GM18505 (cell line): ENCODE results near the gene FREM2.

Experiments
- ATAC-seq: cut with Tn5 transposase; IDR thresholded peaks from one replicate; pipeline ENCODE4 v1.9.1; 2021; ENCODE audit not compliant: unreplicated experiment
- POLR2A ChIP-seq: IDR thresholded peaks from 4 replicates; pipeline ENCODE4 v1.6.1; 2011; ENCODE audit warnings: borderline replicate concordance; ENCODE audit not compliant: insufficient read depth, insufficient read length; ENCODE audit errors: extremely low read depth

Gene FREM2

DNA sequence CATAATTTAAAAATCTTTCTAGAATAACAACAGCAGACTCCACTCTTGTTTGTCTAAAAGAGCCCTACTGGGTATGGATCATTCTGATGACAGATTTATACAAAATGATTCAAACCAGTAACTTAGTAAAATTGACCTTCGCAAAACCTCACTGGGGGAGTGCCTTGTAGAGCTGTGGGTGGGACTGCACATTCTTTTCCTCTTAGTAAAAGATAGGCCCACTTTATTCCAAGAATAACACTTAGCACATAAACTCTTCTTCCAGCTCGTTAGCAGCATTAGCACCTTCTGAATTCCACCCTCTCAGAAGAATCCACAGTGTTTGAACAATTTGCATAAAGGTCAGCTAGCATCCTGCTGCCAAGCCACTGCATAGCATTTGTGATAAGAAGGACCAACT lies 196.9 kb downstream of the FREM2 start:
- no peak for TF ChIP-seq POLR2A
- no peak for ATAC-seq

DNA sequence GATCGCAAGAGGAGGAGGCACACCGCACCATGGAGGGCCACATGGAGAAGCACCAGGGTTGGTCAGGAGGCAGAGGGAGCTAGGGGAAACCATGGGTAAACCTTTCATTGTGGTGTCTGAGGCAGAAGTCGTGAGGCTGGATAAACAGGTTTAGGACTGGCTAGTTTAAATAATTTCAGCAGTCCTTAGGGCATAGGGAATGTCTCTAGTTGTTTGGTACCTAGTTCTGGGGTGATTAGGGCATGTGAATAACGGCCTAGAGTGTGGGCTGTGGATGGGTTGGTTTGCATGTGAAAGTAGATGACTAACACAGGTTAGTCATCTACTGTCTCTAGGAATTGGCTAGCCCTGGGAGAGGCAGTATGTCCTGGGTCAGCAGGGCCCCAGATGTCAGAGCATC lies 201.4 kb downstream of the FREM2 start:
- no peak for TF ChIP-seq POLR2A
- no peak for ATAC-seq

DNA sequence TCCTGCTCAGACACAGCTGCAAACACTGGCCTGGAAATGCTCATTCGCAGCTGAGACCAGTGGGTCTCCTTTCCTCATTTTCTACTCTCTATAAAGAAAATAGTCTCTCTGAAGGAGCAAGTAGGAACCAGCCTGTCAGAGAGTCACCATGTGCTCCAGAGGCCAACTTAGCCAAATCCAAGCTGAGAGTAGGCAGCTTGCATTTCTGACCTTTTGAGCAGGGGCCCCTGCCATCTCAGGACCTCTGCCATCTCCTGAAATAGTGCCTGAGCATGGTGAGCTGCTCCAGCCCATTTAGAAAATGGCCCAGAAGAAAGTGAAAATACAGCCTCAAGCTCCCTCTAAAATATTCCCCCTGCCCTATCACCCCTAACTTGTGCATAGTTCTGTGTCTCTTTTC lies 208.2 kb downstream of the FREM2 start:
- ATAC-seq, result no peak
- TF ChIP-seq POLR2A, result no peak

DNA sequence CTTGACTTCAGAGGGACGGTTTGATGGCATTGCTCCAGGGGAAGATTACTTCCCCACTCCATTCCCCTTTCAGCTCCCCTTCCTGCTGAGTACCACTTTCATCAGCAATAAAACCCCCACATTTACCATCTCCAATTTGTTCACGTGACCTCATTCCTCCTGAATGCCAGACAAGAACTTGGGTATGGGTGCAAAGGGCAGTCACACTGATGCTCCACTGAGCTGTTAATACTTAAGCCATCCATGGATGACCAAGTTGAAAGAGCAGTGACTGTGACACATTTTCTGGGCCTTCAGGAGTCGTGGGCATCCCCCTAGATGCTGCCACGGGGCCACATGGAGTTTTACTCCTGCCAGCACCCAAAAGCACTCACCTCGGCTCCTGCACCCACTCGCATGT lies 210.6 kb downstream of the FREM2 start:
- no peak for TF ChIP-seq POLR2A
- no peak for ATAC-seq

DNA sequence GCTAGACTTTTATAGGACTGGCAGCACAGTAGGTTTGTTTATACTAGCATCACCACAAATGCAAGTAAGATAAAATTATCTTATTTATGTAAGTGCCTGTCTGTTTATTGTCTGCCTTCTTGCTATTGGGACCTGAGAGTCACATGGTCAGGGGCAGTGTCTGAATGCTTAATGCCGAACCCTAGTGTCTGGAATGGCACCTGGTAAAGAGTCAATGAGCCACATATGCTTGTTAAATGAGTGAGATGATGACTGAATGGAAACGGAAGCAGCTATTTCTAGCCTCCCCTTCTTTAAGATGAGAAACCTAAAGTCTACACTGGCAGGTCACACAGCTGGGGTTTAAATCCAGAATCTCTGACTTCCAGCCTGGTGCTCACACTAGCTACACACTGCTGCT lies 211.6 kb downstream of the FREM2 start:
- no peak for TF ChIP-seq POLR2A
- ATAC-seq, result no peak

DNA sequence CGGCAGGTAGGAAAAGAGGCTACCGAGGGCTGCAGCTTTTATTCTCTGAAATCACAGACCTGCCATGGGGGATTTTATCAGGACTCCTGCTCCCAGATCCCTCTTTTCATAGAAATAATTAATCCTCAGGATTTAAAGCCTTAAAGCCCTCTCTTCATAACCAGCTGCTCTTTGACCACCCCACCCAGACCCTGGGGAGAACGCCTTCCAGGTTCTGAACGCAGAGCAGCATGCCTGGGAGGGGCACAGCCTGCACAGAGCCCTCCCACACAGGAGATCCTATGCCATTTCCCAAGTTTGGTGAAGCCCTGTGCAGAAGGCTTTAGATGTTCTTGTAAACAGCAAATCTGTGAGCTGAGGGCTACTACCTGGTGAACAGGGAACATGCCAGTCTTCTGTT lies 212.7 kb downstream of the FREM2 start:
- TF ChIP-seq POLR2A, result no peak
- ATAC-seq, result no peak

DNA sequence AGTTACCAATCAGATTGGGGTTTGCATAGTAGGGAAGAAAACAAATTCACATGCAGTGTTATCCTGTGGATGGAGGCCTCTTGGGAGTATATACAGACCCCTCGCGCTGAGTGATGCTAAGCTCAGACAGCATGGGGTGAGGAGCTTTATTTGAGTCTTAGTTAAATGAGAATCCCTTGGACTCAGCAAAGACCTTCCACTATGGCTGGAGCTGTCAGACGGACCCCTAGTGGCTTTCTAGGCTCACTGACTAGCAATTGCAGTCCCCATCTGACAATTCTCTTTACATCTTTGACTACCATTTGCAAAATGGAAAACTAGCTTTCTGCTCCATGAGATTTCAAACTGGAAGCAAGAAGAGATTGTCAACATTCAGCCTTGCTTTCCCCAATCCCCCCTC lies 213.3 kb downstream of the FREM2 start:
- ATAC-seq, result no peak
- no peak for TF ChIP-seq POLR2A

DNA sequence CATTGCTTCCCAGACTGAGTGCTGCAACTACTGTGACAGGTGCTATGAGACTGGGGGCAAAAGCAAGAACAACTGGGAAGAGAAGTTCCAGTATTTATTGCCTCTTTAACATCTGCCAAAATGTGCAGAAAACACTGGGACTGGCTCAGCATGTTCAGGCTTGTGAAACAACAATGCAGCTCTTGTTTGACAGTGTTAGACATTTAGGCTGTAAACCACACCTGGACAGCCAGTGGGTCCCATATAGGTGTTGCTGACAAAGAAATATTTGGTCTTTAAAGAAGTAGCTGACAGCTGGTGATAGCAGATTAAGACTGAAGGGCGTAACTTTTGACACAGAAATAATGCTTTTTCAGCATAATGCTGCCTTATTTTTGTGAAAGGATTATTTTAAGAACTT lies 215.7 kb downstream of the FREM2 start:
- ATAC-seq, result no peak
- no peak for TF ChIP-seq POLR2A

DNA sequence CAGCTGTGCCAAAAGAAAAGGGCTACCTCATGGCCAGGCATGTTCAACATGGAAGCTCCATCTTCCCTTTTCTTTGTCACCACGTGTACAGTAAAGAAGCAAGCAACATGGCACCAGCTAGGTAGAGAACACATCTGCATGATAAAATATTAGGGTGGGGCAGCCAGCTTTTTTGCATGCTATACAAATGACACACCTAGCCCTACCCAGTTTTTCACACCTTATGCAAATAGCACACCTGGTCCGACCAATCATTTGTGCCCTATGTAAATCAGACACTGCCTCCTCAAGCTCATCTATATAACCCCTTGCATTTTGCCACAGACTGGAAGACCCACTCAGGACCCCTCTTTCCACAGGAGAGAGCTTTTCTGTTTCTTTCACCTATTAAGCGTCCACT lies 218.2 kb downstream of the FREM2 start:
- no peak for ATAC-seq
- no peak for TF ChIP-seq POLR2A

DNA sequence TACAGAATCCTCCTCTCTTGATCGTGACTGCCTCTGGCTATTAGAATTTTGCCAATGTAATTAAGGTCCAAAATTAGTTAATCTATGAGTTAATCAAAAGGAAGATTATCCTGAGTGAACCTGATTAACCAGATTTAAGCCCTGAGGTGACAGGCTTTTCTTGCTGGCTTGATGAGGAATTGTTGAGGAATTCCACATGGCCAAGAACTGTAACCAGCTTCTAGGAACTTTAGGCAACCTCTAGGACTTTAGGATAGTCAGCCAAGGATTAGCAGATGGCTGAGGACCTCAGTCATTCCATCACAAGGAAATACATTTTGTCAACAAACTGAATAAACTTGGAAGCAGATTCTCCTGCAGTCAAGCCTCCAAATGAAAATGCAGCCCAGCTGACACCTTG lies 219.0 kb downstream of the FREM2 start:
- ATAC-seq, result no peak
- TF ChIP-seq POLR2A, result no peak

DNA sequence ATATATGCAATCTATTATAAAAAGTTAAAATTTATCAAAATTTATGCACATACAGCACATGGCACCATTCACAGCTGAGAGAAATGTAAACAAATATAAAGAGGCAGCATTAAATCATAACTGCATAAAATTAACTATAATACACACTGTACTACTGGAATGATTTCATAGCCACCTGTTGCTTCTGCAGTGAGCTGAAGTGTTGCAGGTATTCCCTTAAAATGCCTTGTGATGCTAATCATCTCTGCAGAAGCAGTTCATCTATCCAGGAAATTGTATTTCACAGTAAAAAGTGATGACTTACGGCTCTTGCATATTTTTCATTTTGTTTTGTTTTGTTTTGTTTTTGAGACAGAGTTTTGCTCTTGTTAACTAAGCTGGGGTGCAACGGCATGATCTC lies 221.7 kb downstream of the FREM2 start:
- TF ChIP-seq POLR2A, result no peak
- no peak for ATAC-seq

DNA sequence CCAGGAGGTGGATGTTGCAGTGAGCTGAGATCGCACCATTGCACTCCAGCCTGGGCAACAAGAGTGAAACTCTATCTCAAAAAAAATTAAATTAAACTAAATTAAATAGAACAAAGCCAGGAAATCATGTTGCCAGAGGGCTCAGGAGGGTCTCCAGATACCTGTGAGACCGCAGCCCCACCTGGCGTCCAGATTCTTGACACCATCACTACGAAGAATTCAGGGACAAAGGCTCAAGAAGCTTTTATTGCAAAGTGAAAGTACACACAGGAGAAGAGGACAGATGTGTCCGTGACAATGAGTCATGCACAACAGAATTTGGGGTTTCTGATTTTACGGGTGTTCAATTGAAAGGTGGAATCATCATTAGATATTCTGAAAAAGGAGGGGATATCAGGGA lies 227.2 kb downstream of the FREM2 start:
- no peak for ATAC-seq
- TF ChIP-seq POLR2A, result no peak

DNA sequence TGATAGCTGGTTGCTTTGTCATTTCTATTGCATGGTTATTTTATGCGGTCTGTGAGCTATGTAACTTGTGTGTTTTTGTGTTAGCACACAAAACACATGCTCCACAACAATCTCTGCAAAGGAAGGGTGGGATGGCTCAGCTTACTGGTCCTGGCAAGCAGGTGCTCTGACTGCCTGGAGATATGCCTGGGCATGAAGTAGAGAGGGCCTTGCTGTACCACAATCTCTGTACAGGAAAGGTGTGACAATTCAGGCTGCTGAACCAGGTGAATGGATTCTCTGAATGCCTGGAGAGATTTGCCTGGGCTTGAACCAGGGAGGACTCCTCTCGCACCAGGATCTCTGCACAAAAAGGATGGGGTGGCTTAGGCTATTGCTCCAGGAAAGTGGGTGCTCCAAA lies 234.2 kb downstream of the FREM2 start:
- no peak for ATAC-seq
- TF ChIP-seq POLR2A, result no peak

DNA sequence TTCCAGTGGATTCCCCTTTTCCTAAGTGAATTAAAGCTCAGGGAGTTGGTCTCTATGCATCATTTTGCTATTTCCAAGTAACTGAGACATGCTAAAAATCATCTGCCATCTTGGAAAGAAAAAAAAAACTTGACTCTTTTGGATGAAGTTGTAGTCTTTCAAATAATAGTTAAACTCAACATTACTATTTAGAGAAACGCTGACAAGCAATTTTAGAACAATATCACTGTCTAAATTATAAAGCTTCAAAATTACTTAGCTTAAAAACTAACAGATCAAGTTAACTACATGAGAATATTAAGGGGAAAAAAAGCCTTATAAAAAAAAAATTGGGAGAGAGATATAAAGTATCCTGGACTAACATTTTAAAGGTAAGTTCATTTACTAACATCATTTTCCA lies 235.3 kb downstream of the FREM2 start:
- no peak for TF ChIP-seq POLR2A
- ATAC-seq, result no peak

DNA sequence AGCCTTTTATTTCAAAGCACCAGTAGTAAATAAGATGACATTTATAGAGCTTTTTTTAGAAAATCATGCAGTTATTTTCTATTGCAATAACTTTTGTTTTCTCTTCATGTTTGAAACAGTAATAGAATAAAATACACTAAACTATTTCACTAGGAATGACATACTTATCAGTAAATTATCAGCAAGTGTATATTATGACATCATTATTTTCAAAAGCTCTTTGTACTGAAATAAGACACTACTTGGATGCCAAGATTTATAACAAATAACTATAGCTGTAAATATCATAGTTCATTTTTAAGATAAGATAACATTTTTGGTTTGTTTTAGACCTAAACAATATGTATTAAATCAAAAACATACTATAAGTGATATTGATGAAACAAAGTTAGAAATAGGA lies 246.9 kb downstream of the FREM2 start:
- TF ChIP-seq POLR2A, result no peak
- ATAC-seq, result no peak
